HG03159 (cell line): ENCODE data around the gene SEMA5A.

ENCODE experiments used
- ATAC-seq: cut with Tn5 transposase; IDR thresholded peaks from one replicate; pipeline ENCODE4 v1.9.1; 2021; ENCODE audit warnings: mild to moderate bottlenecking, moderate library complexity; ENCODE audit not compliant: unreplicated experiment

Gene SEMA5A

DNA sequence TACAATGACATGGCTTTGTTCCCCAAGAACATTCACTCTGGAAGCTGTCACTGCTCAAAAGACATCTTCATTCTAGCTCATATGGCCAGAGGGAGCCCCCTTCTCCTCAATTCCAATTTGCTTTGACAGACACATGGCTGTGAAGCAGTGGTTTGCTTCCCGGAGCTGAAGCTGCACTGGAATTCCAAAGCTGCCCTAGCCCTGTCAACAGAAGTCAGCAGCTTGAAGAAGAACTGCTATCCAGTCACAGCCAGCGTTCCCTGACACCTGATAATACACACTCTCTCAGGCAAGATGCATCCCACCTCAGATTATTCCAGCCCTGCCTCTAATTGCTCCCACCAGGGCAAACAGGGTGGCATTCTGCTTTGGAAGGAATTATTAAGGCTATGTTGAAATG lies 93.7 kb downstream of the SEMA5A start:
- no peak for ATAC-seq

- no peak for ATAC-seq
These were observed 94.8 kb downstream of the SEMA5A start for GRCh38 chr5:9451037-9451436.

- no peak for ATAC-seq
These were observed 98.2 kb downstream of the SEMA5A start for GRCh38 chr5:9447691-9448090.

GRCh38 chr5:9445826-9446388 lies 100.0 kb downstream of the SEMA5A start:
- ATAC-seq, result no peak

GRCh38 chr5:9444346-9444745 lies 101.5 kb downstream of the SEMA5A start:
- no peak for ATAC-seq

DNA sequence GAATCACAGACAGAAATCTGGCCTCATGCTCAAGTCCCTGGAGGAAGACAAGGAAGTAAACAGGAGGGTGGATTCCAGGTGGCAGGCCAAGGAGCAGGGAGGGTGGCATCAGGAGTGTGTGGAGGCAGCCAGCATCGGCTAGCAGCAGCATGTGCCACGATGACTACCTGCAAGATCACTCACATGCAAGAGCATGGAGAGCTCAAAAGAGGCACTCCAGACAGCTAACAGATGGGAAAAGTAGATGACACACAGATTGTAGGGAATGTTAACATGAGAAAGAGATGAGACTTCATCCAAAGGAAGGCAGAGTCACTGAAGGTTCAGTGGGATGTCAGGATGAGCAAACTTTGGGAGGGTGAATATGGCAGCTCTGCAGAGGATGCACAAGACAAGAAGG lies 104.3 kb downstream of the SEMA5A start:
- ATAC-seq, result no peak

DNA sequence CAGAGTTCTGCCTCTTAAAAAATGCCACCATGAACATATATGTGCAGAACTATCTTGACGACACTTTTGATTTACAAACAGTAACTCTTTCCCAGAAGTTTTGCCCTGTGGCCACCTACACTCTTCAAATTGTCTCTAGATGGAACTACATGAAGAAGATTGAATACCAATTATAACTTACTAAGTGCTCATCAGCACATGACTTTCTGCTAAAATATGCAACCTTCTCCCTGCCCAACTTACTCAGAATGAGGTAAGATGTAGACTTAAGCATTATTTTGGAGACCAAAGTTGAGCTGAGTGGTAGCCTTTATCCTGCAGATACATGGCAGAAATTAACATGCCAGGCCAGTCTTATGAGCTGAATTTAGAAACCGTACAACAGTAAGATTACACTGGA lies 105.4 kb downstream of the SEMA5A start:
- no peak for ATAC-seq

DNA sequence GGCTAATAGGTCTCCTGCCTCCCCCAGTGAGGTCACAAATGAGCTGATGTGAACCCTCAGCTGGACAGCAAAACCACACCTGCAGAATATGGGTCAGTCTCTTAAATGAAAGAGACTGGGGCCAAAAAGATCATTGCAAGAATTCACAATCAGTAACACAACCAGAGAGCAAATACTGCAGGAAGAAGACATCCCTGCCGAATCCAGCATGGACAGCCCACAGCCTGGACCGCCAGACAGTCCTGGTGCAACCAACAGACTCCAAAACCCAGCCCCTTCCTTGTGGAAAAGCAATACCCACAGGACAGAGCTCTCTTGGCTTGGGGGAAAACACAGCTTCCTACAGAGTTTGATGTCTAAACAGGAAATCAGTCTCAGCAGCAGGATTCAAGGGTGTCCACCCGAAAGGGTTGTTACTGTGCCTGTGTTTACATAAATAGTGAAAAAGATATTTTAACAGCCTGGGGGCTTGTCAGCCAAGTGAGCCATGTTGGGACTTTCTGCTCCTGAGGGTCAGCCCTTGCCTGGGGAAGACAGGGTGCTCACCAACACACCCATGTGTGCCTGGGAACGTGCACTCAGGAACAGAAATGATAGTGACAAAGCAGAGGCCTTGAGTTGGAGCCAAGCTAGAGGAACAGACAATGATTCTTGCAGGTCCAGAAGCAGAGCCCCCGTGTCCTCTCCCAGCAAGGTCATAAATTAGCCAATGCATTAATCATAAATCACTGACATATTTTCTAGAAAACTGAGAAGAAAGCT lies 106.2 kb downstream of the SEMA5A start:
- no peak for ATAC-seq

DNA sequence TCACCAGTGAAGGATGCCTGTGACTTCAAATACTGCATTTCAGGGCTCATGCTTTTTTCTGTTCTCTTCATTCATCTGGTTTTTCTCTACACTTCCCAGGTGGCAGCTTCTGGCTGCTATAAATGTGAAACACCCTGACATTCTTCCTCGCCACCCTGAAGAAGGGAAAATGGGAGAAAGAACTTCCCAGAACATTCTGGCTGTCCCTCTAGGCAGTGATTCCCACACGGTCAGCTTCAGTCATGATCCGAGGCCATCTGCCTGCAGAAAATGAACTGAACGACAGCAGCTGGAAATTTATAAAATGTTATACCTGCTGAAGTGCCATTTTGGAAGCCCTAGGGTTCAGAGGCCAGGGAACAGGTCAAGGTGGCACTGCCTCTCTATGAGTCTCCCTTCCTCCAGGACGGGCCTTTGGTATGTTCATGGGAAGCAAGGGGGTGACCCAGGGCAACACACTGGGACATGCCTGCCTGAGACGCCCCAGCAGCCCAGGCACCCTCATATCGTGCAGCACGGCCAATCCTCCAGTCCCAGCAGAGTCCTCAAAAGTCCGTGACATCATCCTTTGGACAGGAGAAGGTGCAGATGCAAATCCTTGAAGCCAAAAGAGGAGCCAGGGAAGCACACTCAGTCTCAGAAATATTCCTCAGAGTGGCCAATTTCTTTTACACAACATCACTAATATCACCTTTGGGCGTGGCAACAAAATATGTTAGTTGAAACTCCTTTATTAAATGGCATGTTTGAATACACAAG lies 107.1 kb downstream of the SEMA5A start:
- no peak for ATAC-seq

DNA sequence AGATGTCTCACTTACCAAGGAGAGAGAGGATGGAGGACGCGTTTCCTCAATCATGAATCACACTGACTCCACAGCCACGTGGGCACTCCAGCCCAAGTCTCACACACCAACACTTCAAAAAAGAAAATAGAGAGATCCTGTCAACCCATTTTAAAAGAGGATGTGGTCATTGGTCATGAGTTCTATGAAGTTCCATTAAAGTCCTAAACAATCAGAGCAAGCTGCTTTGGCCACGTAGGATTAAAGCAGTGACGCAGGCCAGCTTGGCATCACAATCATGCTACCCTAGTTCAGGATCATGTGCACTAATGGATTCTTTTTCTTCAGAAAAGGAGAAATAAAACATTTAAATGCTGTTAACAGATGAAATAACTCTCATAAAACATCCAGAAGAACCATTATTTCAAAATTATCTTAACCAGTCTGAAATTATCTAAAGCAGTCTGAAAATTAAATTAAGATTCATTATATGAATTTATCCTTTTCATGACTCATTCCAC lies 108.1 kb downstream of the SEMA5A start:
- no peak for ATAC-seq

- no peak for ATAC-seq
These were observed 114.2 kb downstream of the SEMA5A start for GRCh38 chr5:9431496-9432258.

DNA sequence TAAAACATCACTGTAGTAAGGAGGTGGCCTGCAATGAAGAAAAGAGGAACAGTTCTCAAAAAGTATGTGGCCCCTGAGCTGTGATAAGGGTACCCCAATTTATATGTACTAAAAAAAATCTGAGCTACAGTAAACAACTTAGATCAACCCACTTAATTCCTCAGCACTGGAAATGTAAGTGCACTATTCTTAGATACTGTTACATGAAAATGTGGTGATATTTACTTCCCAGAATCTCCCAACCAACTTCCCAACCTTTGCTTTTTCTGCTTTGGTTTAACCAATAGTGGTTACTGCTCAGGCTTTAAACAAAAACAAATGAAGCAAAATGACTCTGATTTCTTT lies 114.8 kb downstream of the SEMA5A start:
- ATAC-seq, result no peak

GRCh38 chr5:9430306-9430705 lies 115.6 kb downstream of the SEMA5A start:
- no peak for ATAC-seq

GRCh38 chr5:9429691-9430215 lies 116.1 kb downstream of the SEMA5A start:
- no peak for ATAC-seq

GRCh38 chr5:9428272-9428671 lies 117.6 kb downstream of the SEMA5A start:
- peak; percentile 67 for ATAC-seq

GRCh38 chr5:9425710-9426109 lies 120.2 kb downstream of the SEMA5A start:
- no peak for ATAC-seq

DNA sequence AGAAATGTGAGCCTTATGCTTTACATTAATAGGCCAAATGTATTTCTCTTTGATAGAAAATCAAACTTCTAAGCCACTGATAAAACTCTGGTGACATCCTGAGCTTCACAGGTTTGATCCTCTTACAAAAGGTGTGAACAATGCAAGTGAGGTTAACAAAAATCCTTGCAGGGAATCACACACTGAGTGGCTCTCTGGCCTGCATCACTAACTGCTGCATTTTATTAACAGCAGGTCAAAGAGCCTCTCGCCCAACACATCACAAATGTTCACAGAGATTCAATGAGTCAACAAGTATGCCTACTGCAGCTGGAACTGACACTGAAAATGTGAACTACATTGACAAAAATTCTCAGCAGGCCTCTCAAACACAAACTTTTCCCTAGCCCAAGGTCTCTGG lies 122.3 kb downstream of the SEMA5A start:
- no peak for ATAC-seq

DNA sequence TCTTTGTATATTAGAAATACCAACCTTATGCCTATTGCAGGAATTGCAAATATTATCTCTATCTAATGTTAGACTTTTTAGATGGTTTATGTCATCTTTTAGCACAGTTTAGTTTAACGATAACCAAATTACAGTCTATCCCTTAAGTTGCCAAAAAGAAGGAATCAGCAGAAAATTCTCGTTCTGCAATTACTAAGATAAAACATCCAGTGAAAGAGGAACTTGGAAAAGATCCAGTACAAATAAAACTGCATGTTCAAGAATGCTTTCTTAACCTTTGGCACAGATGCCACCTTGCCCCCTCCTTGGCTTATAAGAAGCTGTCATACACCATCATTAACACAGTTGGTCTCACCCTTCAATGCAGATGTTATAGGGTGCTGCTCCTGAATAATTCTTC lies 124.0 kb downstream of the SEMA5A start:
- ATAC-seq, result no peak

GRCh38 chr5:9419794-9420193 lies 126.1 kb downstream of the SEMA5A start:
- no peak for ATAC-seq

- ATAC-seq, result no peak
These were observed 130.3 kb downstream of the SEMA5A start for GRCh38 chr5:9415566-9415965.

GRCh38 chr5:9415091-9415490 lies 130.8 kb downstream of the SEMA5A start:
- ATAC-seq, result no peak
